Activated CD8-positive, alpha-beta memory T cell treated with anti-CD3 and anti-CD28 coated beads, Interleukin-2, amount 50 U/mL, for 24 hours (primary cell): ENCODE measurements around the gene ERC2.

ENCODE experiments used
- DNase-seq: peaks from one replicate; pipeline ENCODE4 v3.0.0-alpha.2; 2020; ENCODE audit errors: extremely low read depth

The ERC2 gene

GRCh38 chr3:56189536-56189935, 278.7 kb downstream of the ERC2 start:
- DNase-seq = no peak

GRCh38 chr3:56188201-56188600, 280.1 kb downstream of the ERC2 start:
- no peak for DNase-seq

GRCh38 chr3:56187051-56187450, 281.2 kb downstream of the ERC2 start:
- DNase-seq = no peak

GRCh38 chr3:56185827-56186226, 282.4 kb downstream of the ERC2 start:
- no peak for DNase-seq

- DNase-seq = no peak
These were observed 284.7 kb downstream of the ERC2 start for GRCh38 chr3:56183529-56183928.

GRCh38 chr3:56180433-56180832, 287.8 kb downstream of the ERC2 start:
- DNase-seq = no peak

GRCh38 chr3:56173601-56174000, 294.7 kb downstream of the ERC2 start:
- no peak for DNase-seq

GRCh38 chr3:56164436-56164835, 303.8 kb downstream of the ERC2 start:
- DNase-seq = no peak

GRCh38 chr3:56157693-56158362, 310.4 kb downstream of the ERC2 start:
- no peak for DNase-seq

- no peak for DNase-seq
These were observed 314.0 kb downstream of the ERC2 start for GRCh38 chr3:56154297-56154696.

- DNase-seq = no peak
These were observed 320.9 kb downstream of the ERC2 start for GRCh38 chr3:56147354-56147753.

GRCh38 chr3:56145410-56145809, 322.9 kb downstream of the ERC2 start:
- no peak for DNase-seq

GRCh38 chr3:56144805-56145204, 323.5 kb downstream of the ERC2 start:
- no peak for DNase-seq

- no peak for DNase-seq
These were observed 330.9 kb downstream of the ERC2 start for GRCh38 chr3:56137415-56137814.

GRCh38 chr3:56136514-56136913, 331.8 kb downstream of the ERC2 start:
- no peak for DNase-seq

- no peak for DNase-seq
These were observed 332.3 kb downstream of the ERC2 start for GRCh38 chr3:56135941-56136340.

- no peak for DNase-seq
These were observed 334.8 kb downstream of the ERC2 start for GRCh38 chr3:56133423-56133822.

GRCh38 chr3:56132762-56133161, 335.5 kb downstream of the ERC2 start:
- no peak for DNase-seq

- DNase-seq = no peak
These were observed 336.2 kb downstream of the ERC2 start for GRCh38 chr3:56131974-56132590.

GRCh38 chr3:56130036-56130435, 338.2 kb downstream of the ERC2 start:
- no peak for DNase-seq

GRCh38 chr3:56126632-56127031, 341.6 kb downstream of the ERC2 start:
- no peak for DNase-seq

- DNase-seq = no peak
These were observed 342.8 kb downstream of the ERC2 start for GRCh38 chr3:56125358-56126005.

- no peak for DNase-seq
These were observed 343.7 kb downstream of the ERC2 start for GRCh38 chr3:56124546-56124945.
